Activated CD4-positive, alpha-beta T cell treated with anti-CD3 and anti-CD28 coated beads, Interleukin-2, amount 50 U/mL, for 48 hours (primary cell): ENCODE data around the gene MICOS13.

Experiments
- DNase-seq, 2 experiments: peaks; one replicate each; pipeline ENCODE4 v3.0.0-alpha.2; 2020

Gene MICOS13

DNA sequence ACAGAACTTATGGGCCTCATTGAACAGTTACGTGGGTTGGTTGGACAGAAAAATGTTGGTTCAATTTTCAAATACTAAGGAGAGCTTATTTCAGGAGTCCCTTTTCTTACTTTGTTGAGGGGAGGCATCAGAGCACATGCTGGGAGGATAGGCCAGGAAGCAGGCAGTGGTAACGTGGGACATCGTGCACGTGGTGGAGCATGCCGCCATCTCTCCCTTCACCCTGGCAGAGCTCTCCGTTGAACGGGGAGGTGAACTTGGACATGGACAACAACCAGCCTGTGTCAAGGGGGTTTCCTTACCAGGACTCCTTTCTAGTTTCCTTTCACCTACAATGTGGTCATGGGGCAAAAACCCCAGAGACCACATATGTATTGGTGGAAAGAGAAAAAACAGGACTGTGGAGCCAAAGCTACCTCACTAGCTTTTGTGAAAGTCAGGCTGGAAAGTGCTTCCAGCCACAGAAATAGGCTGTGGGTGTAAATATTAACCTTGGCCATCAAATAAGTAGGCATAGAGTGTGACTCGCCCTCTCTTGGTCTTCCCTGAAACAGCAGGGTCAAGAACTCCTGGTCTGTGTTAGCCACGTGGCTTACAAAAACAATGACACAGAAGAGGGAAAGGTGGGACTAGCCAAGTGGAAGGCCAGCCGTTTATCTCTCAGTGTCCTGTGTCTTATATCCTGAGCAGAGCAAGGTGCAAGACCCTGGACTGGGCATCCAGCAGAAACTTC, 14.4 kb downstream of the MICOS13 start:
- no peak for DNase-seq

DNA sequence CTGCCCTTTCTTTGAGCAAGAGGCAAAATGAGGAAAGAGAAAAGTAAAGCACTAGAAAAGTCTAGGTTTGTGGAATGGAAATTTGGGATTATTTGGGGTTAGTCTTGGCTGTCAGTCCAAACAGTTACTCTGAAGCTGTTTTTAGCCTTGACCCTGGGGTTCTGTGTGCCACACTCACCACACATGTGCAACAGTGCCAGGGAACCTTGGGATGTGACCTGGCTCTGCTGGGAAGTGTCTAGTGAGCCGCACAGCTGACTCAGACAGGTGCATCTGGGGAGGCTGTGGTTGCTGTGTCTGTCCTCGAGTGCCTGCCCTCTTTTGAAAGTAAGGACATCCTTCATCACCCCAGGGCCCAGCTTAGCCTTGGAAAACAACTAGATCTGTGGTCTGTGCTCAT, 15.8 kb downstream of the MICOS13 start:
- no peak for DNase-seq

DNA sequence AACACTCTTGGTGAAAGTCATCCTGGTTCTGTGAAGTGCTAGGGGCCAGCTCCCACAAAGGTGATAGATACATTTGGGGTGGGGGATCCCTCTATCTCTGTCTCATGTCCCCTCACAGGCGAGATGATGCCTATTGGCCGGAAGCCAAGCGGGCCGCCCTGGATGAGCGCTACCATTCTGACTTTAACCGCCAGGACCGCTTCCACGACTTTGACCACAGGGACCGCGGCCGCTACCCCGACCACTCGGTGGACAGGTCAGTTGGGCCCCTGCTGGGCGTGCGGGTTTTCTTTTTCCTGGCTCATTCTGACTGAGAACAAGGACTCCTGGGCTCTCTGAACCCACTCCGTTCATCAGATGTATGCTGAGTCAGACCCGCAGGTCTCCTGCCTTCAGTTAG, 16.4 kb downstream of the MICOS13 start:
- no peak for DNase-seq

DNA sequence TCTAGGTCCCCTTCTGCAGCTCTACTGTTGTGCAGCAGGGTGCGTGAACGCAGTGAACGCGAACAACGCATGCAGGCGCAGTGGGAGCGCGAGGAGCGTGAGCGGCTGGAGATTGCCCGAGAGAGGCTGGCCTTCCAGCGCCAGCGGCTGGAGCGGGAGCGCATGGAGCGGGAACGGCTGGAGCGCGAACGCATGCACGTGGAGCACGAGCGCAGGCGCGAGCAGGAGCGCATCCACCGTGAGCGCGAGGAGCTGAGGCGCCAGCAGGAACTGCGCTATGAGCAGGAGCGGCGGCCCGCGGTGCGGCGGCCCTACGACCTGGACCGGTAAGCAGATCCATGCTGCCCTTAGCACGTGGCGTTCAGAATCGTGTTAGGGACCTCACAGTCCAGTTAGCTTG, 18.8 kb downstream of the MICOS13 start:
- no peak for DNase-seq

DNA sequence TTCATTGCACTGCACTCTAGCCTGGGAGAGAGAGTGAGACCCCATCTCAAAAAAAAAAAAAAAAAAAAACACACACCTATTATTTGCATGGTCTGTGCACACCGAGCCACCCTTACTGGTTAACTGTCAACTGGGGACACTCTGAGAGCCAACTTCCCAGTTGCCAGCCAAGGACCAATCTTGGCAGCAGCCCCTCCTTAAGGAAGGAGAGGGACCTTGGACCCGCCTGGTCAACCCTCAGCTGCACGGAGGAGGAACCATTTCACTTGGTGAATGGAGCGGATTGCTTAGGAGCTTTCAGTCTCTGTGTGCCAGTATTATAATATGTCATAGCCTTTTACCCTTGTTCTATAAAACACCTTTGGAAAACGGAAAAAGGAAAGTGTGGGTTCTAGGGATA, 24.9 kb downstream of the MICOS13 start:
- DNase-seq: no peak

DNA sequence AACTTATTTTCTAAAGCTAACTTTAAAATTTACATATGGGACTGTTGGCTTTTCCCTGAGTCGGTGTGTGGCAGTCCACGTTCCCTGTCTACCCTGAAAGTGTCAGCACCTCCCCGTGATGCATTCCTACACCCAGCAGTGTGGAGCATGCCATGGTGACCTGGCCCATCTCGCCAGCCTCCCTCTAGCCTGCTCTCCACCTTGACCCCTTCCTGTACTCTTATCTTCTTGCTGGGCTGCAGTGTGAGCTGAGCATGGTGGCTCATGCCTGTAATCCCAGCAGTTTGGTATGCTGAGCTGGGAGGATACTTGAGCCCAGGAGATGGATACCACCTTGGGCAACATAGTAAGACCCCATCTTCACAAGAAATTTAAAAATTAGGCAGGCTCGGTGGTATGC, 25.4 kb downstream of the MICOS13 start:
- no peak for DNase-seq

DNA sequence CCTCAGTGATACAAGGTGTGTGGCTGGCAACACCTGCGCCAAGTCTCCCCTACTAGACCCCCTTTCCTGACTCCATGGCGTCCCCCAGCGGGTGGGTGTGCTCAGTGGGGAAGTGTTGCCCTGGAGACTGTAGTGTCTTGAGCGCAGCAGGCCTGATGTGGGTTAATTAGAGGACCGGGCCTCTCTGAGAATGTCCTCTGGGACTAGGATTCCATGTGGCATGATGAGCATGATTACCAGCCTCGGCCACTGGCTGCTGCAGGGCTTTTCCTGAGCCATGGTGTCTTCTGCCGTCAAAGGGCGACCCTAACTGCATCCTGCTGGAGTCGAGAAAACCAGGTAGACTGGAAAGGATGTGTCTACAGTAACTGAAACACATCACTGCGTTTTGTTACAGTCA, 28.1 kb downstream of the MICOS13 start:
- no peak for DNase-seq

DNA sequence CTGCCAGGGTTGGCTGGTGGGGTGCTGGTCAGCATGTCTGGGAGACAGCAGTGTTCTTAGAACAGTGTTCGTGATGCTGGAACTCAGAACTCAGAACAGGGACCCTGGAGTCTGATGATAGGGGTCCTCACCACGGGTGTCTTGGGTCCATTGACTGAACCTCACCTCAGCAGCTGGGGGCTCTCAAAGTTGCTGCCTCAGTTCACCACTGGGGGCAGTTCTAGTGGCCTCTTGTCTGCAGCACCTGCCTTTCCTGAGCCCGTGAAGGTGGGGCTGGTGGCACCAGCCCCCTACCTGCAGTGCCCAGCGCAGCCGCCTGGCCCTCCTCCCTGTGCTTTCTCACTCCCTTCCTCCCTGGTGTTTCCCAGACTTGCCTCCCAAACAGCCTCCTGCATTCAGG, 29.0 kb downstream of the MICOS13 start:
- DNase-seq: no peak

DNA sequence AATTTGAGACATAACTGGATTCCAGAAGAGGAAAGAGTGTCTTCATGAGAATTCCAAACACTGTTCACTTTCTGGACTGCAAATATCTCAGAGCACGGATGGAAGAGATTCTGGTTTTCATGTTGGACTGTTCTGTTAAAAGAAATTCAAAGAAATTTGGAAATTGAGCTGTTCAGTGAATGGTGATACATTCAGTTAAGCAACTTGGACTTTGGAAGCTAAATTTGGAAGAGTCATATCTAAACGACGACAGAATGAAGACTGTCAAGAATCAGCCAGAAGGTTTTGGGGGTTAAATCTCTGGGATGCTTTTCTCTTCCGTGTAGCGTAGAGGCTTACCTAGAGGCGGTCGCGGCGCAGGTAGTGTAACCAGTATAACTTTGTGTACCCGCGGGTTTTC, 31.9 kb downstream of the MICOS13 start:
- no peak for DNase-seq

DNA sequence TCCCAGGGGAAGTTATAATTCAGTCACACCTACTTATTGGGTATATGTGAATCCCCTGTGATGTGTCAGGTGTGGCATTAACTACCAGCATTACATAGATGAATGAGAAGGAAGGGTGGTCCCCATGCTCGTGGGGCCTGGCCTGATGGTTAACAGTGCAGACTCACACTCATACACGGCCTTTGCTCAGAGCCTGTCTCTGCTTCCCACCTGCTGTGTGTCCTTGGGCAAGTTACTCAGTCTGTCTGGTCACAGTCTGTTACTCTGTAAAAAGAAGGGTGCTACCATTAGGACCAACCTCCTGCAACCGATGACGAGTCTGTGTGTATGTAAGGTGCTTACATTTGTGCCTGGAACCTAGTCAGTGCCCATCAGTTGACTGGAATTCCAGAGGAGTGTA, 33.6 kb downstream of the MICOS13 start:
- DNase-seq: no peak

DNA sequence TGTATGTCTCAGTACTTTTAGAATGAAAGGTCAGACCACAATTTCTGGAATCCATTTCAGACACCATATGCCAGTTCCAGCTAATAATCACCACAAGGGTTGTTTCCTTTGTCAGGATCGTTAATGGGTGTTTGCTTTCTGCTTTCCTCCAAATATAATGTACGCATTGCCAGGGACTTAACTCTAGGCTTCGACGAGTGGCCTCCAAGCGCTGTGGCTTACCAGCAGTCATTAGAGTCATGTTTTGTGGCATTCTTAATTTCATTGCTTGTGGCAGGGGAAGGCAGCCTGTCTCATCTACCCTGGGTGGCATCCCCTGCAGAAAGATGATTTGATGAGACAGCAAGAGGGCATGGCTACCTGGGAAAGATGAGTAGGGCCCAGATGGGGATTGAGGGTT, 34.9 kb downstream of the MICOS13 start:
- DNase-seq: no peak

DNA sequence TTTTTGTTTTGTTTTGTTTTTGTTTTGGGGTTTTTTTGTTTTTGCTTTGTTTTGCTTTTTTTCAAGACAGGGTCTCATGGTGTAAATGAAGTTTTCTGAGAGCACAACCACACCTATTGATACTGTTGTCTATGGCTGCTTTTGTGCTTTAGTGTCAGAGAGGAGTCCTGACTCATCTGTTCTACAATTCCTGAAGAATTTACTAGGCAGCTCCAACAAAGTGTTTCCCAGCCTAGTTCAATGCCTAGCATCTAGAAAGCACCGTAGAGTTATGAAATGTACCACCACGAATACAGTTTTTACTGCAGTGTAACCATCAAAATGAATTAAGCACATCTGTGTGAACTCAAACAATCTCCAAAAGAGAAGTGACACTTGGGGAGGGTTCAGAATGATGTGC, 36.3 kb downstream of the MICOS13 start:
- DNase-seq: no peak

DNA sequence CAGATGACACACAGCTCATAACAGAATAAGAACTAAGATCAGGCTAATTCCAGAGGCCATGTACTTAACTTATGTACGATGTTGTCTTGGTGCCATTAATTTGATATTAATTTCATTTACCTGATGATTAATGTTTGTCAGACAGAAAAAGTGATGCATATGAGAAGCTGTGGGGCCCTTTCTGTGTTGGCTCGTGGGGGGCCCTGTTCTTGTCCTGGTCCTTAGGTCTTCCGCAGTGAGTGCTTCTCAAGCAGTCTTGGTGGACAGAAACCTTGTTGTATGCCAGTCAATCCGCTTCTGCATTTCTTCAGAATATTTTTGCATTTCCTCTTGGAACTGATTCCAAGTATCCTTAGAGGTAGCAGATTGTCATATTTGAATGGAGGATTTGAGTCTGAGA, 37.3 kb downstream of the MICOS13 start:
- DNase-seq: no peak

DNA sequence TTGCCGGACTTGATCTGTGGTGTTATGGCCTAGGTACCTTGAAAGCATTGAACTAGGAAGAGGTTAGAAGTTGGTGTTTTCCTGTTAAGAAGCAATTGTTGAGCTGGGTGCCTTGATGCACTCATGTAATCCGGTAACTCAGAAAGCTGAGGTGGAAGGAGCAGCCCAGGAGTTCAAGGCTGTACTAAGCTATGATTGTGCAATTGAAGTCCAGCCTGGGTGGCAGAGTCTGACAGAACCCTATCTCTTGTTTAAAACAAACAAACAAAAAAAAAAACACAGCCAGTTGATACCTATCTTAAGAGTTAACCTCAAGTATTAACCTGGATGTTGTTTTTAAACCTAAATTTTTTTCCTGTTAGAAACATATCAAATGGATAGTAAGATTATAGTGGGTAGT, 38.1 kb downstream of the MICOS13 start:
- no peak for DNase-seq

DNA sequence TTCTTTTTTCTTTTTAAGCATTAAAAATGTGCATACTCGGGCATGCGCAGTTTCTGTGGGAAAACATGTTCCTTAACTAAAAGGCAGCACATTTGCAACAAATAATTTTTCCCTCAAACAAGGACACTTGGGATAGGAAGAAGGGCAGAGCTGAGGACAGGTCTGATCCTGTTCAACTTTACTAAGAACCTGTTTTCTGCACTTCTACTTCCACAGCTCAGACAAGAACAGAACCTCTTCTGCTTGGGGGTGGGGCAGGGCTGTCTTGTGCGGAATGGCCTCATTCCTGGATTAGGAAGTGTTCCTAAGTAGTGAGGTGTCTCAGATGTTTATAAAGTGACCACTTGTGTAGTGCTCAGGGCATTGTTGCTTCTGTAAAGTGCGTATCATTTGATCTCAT, 39.1 kb downstream of the MICOS13 start:
- DNase-seq: no peak

DNA sequence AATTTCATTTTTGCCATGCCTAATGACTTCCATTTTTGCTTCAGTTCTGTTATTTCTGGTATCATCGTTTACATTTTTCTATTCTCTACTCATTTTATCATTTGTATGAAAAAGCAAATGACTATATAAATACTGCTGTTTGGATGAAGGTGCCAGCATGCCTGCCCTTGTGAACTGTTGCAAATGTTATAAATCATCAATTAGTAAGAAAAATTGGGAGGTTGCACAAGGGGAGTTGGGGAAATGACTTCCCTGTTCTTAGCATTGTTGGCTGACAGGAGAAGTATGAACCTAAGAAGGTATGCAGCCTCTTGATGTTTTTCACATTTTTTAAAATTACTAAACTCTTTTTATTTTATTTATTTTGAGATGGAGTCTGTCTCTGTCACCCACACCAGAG, 42.3 kb downstream of the MICOS13 start:
- DNase-seq: no peak

DNA sequence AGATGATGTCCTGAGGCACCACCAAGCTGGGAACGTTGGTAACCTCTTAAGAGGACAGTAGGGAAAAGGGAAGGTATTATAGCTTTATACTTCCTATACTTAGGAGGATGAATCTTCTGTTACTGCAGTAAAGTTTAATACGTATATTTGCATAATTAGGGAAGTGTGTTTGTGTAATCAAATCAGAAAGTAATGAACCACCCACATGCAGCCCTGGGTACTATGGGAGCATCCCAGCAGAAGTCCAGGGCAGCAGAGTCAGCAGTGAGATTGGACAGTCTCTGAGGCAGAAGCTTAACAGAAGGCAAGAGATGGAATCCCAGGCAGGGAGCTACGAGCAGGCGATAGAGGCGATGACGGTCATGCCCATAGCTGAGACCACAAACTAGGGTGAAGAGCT, 44.9 kb downstream of the MICOS13 start:
- DNase-seq: no peak

DNA sequence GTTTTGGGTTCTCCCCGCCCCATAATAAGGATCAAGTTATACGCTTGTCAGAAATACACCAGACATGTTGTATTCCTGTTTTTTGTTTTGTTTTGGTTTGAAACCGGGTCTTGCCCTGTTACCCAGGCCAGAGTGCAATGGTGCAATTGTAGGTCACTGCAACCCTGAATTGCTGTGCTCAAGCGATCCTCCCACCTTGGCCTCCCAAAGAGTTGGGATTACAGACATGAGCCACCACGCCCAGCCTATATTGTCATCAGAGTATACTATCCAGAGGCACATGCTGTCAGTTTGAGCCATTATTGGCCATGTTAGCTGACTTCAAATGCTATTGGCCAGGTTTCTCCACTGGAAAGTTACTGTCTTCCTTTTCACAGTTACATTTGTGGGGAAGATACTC, 47.7 kb downstream of the MICOS13 start:
- no peak for DNase-seq

DNA sequence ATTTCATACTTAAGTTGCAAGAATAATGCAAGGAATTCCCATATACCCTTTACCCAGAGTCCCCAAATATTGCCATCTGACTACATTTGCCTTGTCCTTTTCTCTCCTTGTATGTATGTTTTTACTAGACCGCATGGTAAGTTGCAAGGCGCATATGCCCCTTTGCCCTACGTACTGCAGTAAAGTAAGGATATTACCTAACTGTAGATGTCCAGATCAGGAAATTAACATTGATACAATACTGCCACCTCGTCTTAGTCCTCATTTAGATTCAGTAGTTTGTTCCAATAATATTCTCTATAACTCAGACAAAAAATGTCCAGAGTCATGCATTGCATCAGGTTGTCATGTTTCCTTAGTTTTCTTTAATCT, 48.1 kb downstream of the MICOS13 start:
- no peak for DNase-seq

DNA sequence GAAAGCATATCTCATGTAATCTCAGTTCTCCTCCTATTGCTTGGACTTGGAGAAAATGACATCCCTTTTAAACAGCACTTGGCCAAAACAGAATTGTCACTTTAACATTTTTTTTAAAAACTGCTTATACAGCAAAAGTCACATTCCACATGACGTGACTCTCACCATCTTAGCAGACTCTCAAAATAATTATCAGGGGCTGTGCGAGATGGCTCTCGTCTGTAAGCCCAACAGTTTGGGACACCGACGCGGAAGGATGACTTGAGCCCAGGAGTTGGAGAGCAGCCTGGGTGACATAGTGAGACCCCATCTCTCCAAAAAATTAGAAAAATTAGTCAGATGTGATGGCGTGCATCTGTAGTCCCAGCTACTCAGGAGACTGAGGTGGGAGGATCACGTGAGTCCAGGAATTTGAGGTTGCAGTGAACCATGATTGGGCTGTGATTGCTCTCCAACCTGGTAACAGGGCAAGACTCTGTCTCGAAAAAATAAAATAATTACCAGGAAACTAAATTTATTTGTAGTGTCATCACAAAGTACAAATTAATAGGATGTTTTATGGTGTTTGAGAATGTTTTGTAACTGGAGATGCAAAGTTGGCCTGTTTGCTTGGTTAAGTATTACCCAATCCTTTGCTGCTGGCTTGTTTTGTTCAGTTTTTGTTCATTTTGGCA, 48.6 kb downstream of the MICOS13 start:
- no peak for DNase-seq

DNA sequence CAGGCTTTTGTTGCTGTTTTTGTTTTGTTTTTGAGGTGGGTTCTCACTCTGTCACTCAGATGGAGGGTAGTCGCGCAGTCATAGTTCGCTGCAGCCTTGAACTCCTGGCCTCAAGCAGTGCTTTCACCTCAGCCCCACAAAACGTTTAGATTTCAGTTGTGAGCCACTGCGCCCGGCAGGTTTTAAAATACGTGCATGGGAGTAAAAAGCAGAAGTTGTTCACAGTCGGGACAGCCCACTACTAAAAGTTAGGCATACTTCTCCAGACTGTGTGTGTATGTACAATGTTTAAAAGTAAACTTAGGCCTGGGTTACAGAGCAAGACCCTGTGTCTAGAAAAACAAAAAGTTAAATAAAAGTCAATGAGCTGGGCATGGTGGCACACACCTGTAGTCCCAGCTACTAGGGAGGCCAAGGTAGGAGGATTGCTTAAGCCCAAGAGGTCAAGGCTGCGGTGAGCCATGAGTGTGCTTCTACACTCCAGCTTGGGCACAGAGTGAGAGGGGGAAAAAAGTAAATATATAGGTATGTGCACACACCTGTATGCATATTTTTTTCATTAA, 51.3 kb downstream of the MICOS13 start:
- no peak for DNase-seq

DNA sequence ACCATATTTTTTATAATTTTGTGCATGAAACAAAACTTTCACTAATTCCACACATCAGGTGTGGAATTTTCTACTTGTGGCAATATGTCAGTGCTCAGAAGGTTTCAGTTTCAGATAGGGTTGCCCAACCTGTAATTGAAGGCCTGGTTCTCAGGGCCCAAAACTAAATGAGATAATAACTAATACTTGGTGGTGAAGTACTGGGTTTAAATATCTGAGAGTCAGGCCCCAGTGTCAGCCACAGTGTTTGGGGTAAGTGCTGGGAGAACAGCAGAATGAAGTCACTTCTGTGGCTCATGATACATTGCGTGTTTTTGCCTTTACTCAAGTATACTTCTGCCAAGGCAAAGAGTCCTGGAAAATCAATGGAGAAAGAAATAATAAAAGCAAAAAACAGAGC, 51.9 kb downstream of the MICOS13 start:
- no peak for DNase-seq
